Measurements from ENCODE around the gene PPFIA1. TPM values are rescaled to one million over a fixed set of nuclear protein-coding genes. Genes with fewer than 3 reads are reported as not detected.

Gene PPFIA1
- polyA plus RNA-seq (2013, experiment 1 of 2), result 25.2 TPM
- polyA plus RNA-seq (2013, experiment 2 of 2), result 25.0 TPM

GRCh38 chr11:70270104-70270876 lies at the start of gene PPFIA1:
TSS of gene PPFIA1 (plus strand) at chr11:70270690. CDS start at chr11:70272173, 1,483 bp downstream.
- peak within 1 kb of the TSS; percentile 89 to 90 for H3K18ac ChIP-seq (ENCODE audit: low read depth in 1 of 2, low read length in 2 of 2)
- H4K8ac ChIP-seq (ENCODE audit: low read length), result peak within 1 kb of the TSS; percentile 55
- under 1% methylated on average over 60 of the region's 99 CpGs for WGBS

GRCh38 chr11:70220920-70221319 lies 49.6 kb upstream of the PPFIA1 start:
- no peaks in the 10 kb centered on the region for H3K9me3 ChIP-seq (ENCODE audit: control insufficient read depth, low read length)
- no peak for DNase-seq
- no peak overlapping the region for H2AFZ ChIP-seq (ENCODE audit: low read depth, low read length)
- H4K91ac ChIP-seq (ENCODE audit: low read length), result no peak overlapping the region
- no peak overlapping the region for H2BK15ac ChIP-seq (ENCODE audit: low read depth, poor library complexity, severe bottlenecking)
- no peak overlapping the region for H3K4me3 ChIP-seq (ENCODE audit: insufficient read depth in 1 of 2, low read depth in 1 of 2, low read length in 2 of 2)
- H3K4me2 ChIP-seq (ENCODE audit: low read length, poor library complexity, severe bottlenecking), result no peak overlapping the region
- no peaks in the 10 kb centered on the region for H3K79me1 ChIP-seq (replicated peaks; ENCODE audit: low read length, poor library complexity, severe bottlenecking)
- no peaks in the 10 kb centered on the region for H3K4me1 ChIP-seq (ENCODE audit: control insufficient read depth, insufficient read depth, low read depth, low read length)
- H3K36me3 ChIP-seq (ENCODE audit: control insufficient read depth in 1 of 2, insufficient read depth in 2 of 2, low read depth in 1 of 2, low read length in 2 of 2), result no peaks in the 10 kb centered on the region
- no peak overlapping the region for H3K23ac ChIP-seq (ENCODE audit: low read length in 2 of 2)
- H3K27ac ChIP-seq (ENCODE audit: low read length, poor library complexity, severe bottlenecking), result no peak overlapping the region
- no peaks in the 10 kb centered on the region for H3K27me3 ChIP-seq (ENCODE audit: control insufficient read depth in 1 of 2, insufficient read depth in 1 of 2, low read length in 2 of 2)
- H2AK5ac ChIP-seq (ENCODE audit: low read length, severe bottlenecking), result no peak overlapping the region
- H4K8ac ChIP-seq (ENCODE audit: low read length), result no peak overlapping the region
- no peak overlapping the region for H3K14ac ChIP-seq (ENCODE audit: low read length in 2 of 2)
- H3K18ac ChIP-seq (ENCODE audit: low read depth in 1 of 2, low read length in 2 of 2), result no peak overlapping the region
- H2BK120ac ChIP-seq (ENCODE audit: low read depth, low read length), result no peak overlapping the region
- H3K9ac ChIP-seq (ENCODE audit: low read length), result no peak overlapping the region
- H3K4ac ChIP-seq (ENCODE audit: low read depth in 1 of 2, low read length in 2 of 2), result no peak overlapping the region
- no peak overlapping the region for H2BK12ac ChIP-seq (ENCODE audit: low read length in 2 of 2)
- no peak overlapping the region for H2BK5ac ChIP-seq (ENCODE audit: low read depth, low read length, poor library complexity, severe bottlenecking)
- WGBS, result 88% methylated on average over 1 of the region's 1 CpG

More at GRCh38 chr11:70270104-70270876, at the start of gene PPFIA1:
- peak within 1 kb of the TSS; percentile 95 for H2AFZ ChIP-seq (ENCODE audit: low read depth, low read length)
- H3K9me3 ChIP-seq (ENCODE audit: control insufficient read depth, low read length), result no peaks in the 10 kb centered on the region
- peak within 1 kb of the TSS in 1 of 2 experiments; percentile 97 for H3K14ac ChIP-seq (ENCODE audit: low read length in 2 of 2)
- H3K4me2 ChIP-seq (ENCODE audit: low read length, poor library complexity, severe bottlenecking), result peak within 1 kb of the TSS; percentile 99
- H3K27ac ChIP-seq (ENCODE audit: low read length, poor library complexity, severe bottlenecking), result peak within 1 kb of the TSS; percentile 8
- no peak within 1 kb of the TSS for H2AK5ac ChIP-seq (ENCODE audit: low read length, severe bottlenecking)
- peaks cover 6% of the 10 kb centered on the region for H3K4me1 ChIP-seq (ENCODE audit: control insufficient read depth, insufficient read depth, low read depth, low read length)
- H3K79me1 ChIP-seq (replicated peaks; ENCODE audit: low read length, poor library complexity, severe bottlenecking), result peaks cover 22% of the 10 kb centered on the region
- H3K4ac ChIP-seq (ENCODE audit: low read depth in 1 of 2, low read length in 2 of 2), result peak within 1 kb of the TSS; percentile 80 to 91
- peak within 1 kb of the TSS; percentile 89 for H2BK15ac ChIP-seq (ENCODE audit: low read depth, poor library complexity, severe bottlenecking)
- H2BK5ac ChIP-seq (ENCODE audit: low read depth, low read length, poor library complexity, severe bottlenecking), result peak within 1 kb of the TSS; percentile 79
- H3K36me3 ChIP-seq (ENCODE audit: control insufficient read depth in 1 of 2, insufficient read depth in 2 of 2, low read depth in 1 of 2, low read length in 2 of 2), result peaks cover 10 to 34% of the 10 kb centered on the region in 2 experiments
- H3K4me3 ChIP-seq (ENCODE audit: insufficient read depth in 1 of 2, low read depth in 1 of 2, low read length in 2 of 2), result peak within 1 kb of the TSS; percentile 96 to 99
- peak within 1 kb of the TSS; percentile 95 for H3K9ac ChIP-seq (ENCODE audit: low read length)
- H2BK12ac ChIP-seq (ENCODE audit: low read length in 2 of 2), result no peak within 1 kb of the TSS
- peak within 1 kb of the TSS; percentile 65 for H4K91ac ChIP-seq (ENCODE audit: low read length)
- peak; percentile 92 for DNase-seq
- H3K27me3 ChIP-seq (ENCODE audit: control insufficient read depth in 1 of 2, insufficient read depth in 1 of 2, low read length in 2 of 2), result peaks cover 5 to 11% of the 10 kb centered on the region in 2 experiments
- peak within 1 kb of the TSS; percentile 52 to 98 for H3K23ac ChIP-seq (ENCODE audit: low read length in 2 of 2)
- H2BK120ac ChIP-seq (ENCODE audit: low read depth, low read length), result peak within 1 kb of the TSS; percentile 67

GRCh38 chr11:70225681-70226177 lies 44.8 kb upstream of the PPFIA1 start:
- H4K91ac ChIP-seq (ENCODE audit: low read length), result no peak overlapping the region
- no peaks in the 10 kb centered on the region for H3K79me1 ChIP-seq (replicated peaks; ENCODE audit: low read length, poor library complexity, severe bottlenecking)
- no peak overlapping the region for H3K14ac ChIP-seq (ENCODE audit: low read length in 2 of 2)
- no peak for DNase-seq
- no peak overlapping the region for H2BK15ac ChIP-seq (ENCODE audit: low read depth, poor library complexity, severe bottlenecking)
- H3K4me3 ChIP-seq (ENCODE audit: insufficient read depth in 1 of 2, low read depth in 1 of 2, low read length in 2 of 2), result no peak overlapping the region
- no peak overlapping the region for H3K9ac ChIP-seq (ENCODE audit: low read length)
- H4K8ac ChIP-seq (ENCODE audit: low read length), result no peak overlapping the region
- H3K23ac ChIP-seq (ENCODE audit: low read length in 2 of 2), result no peak overlapping the region
- H3K27ac ChIP-seq (ENCODE audit: low read length, poor library complexity, severe bottlenecking), result no peak overlapping the region
- H3K4me1 ChIP-seq (ENCODE audit: control insufficient read depth, insufficient read depth, low read depth, low read length), result peaks cover 1% of the 10 kb centered on the region
- no peak overlapping the region for H2BK5ac ChIP-seq (ENCODE audit: low read depth, low read length, poor library complexity, severe bottlenecking)
- no peak overlapping the region for H2BK120ac ChIP-seq (ENCODE audit: low read depth, low read length)
- H2BK12ac ChIP-seq (ENCODE audit: low read length in 2 of 2), result no peak overlapping the region
- no peak overlapping the region for H2AK5ac ChIP-seq (ENCODE audit: low read length, severe bottlenecking)
- no peaks in the 10 kb centered on the region for H3K36me3 ChIP-seq (ENCODE audit: control insufficient read depth in 1 of 2, insufficient read depth in 2 of 2, low read depth in 1 of 2, low read length in 2 of 2)
- no peak overlapping the region for H3K18ac ChIP-seq (ENCODE audit: low read depth in 1 of 2, low read length in 2 of 2)
- no peaks in the 10 kb centered on the region for H3K27me3 ChIP-seq (ENCODE audit: control insufficient read depth in 1 of 2, insufficient read depth in 1 of 2, low read length in 2 of 2)
- WGBS, result 76% methylated on average over 8 of the region's 8 CpGs
- H3K4ac ChIP-seq (ENCODE audit: low read depth in 1 of 2, low read length in 2 of 2), result no peak overlapping the region
- H2AFZ ChIP-seq (ENCODE audit: low read depth, low read length), result no peak overlapping the region
- H3K4me2 ChIP-seq (ENCODE audit: low read length, poor library complexity, severe bottlenecking), result no peak overlapping the region
- H3K9me3 ChIP-seq (ENCODE audit: control insufficient read depth, low read length), result no peaks in the 10 kb centered on the region

GRCh38 chr11:70226183-70226582 lies 44.3 kb upstream of the PPFIA1 start:
- Histone ChIP-seq H3K9me3 (ENCODE audit: control insufficient read depth, low read length) (no peaks in the 10 kb centered on the region), H3K4me2 (ENCODE audit: low read length, poor library complexity, severe bottlenecking) (no peak overlapping the region), H4K8ac (ENCODE audit: low read length) (no peak overlapping the region), H3K14ac (ENCODE audit: low read length in 2 of 2) (no peak overlapping the region), H3K4me1 (ENCODE audit: control insufficient read depth, insufficient read depth, low read depth, low read length) (peaks cover 4% of the 10 kb centered on the region), H3K9ac (ENCODE audit: low read length) (no peak overlapping the region), H3K4me3 (ENCODE audit: insufficient read depth in 1 of 2, low read depth in 1 of 2, low read length in 2 of 2) (no peak overlapping the region), H2BK5ac (ENCODE audit: low read depth, low read length, poor library complexity, severe bottlenecking) (no peak overlapping the region), H3K36me3 (ENCODE audit: control insufficient read depth in 1 of 2, insufficient read depth in 2 of 2, low read depth in 1 of 2, low read length in 2 of 2) (no peaks in the 10 kb centered on the region), H2BK12ac (ENCODE audit: low read length in 2 of 2) (no peak overlapping the region), H2BK120ac (ENCODE audit: low read depth, low read length) (no peak overlapping the region), H2BK15ac (ENCODE audit: low read depth, poor library complexity, severe bottlenecking) (no peak overlapping the region), H3K27ac (ENCODE audit: low read length, poor library complexity, severe bottlenecking) (no peak overlapping the region), H3K79me1 (replicated peaks; ENCODE audit: low read length, poor library complexity, severe bottlenecking) (no peaks in the 10 kb centered on the region), H3K18ac (ENCODE audit: low read depth in 1 of 2, low read length in 2 of 2) (no peak overlapping the region), H3K4ac (ENCODE audit: low read depth in 1 of 2, low read length in 2 of 2) (no peak overlapping the region), H2AK5ac (ENCODE audit: low read length, severe bottlenecking) (no peak overlapping the region), H3K27me3 (ENCODE audit: control insufficient read depth in 1 of 2, insufficient read depth in 1 of 2, low read length in 2 of 2) (no peaks in the 10 kb centered on the region), H4K91ac (ENCODE audit: low read length) (no peak overlapping the region), H2AFZ (ENCODE audit: low read depth, low read length) (no peak overlapping the region), H3K23ac (ENCODE audit: low read length in 2 of 2) (no peak overlapping the region)
- DNase-seq, result no peak
- WGBS, result 79% methylated on average over 3 of the region's 3 CpGs

Measured in mesenchymal stem cell (in vitro differentiated cells and primary cell).